ENCODE measurements around the gene DOP1A.

GRCh38 chr6:83051377-83052172 lies 15.9 kb upstream of the DOP1A start:
- no peak for TF ChIP-seq JUNB (CRISPR knock-in tag; IDR thresholded peaks at IDR 0.05; ENCODE audit: borderline replicate concordance)
- no peak for TF ChIP-seq ZSCAN30 (CRISPR knock-in tag; IDR thresholded peaks at IDR 0.05)
- no peak for TF ChIP-seq SIN3A (IDR thresholded peaks at IDR 0.05; ENCODE audit: borderline replicate concordance, low read depth, low read length)
